Measurements from ENCODE around the gene ZNF335. TPM values are rescaled to one million over a fixed set of nuclear protein-coding genes. Genes with fewer than 3 reads are reported as not detected.

ZNF335 gene
- total and polyA plus RNA-seq, 2 of the 13 experiments (the other 11 are each of a cell fraction or from before 2014, with no cell fraction given) = 9.7 to 13.7 TPM

GRCh38 chr20:45934586-45935415 lies 37.2 kb downstream of the ZNF335 start, which contains the start of gene PCIF1 (continued):
- TF ChIP-seq ZNF407 (CRISPR knock-in tag; IDR thresholded peaks at IDR 0.05; ENCODE audit: not compliant biosample characterization) (peak; percentile 80), JDP2 (CRISPR knock-in tag; IDR thresholded peaks at IDR 0.05; ENCODE audit: borderline replicate concordance) (no peak), ZNF430 (CRISPR knock-in tag; IDR thresholded peaks at IDR 0.05) (peak; percentile 98), ZNF770 (CRISPR knock-in tag; IDR thresholded peaks at IDR 0.05) (no peak; the same call in none of the 2 replicates), BRCA1 (CRISPR knock-in tag; IDR thresholded peaks at IDR 0.05) (no peak; the same call in 1 of the 2 replicates), ZNF414 (CRISPR knock-in tag; IDR thresholded peaks at IDR 0.05) (no peak), ZNF740 (CRISPR knock-in tag; IDR thresholded peaks at IDR 0.05) (peak; percentile 57; the same call in 1 of the 2 replicates), NR2F2 (IDR thresholded peaks at IDR 0.05; ENCODE audit: borderline replicate concordance, low read depth) (peak; percentile 63; the same call in 1 of the 2 replicates)
- TF ChIP-seq, protein P1, sequence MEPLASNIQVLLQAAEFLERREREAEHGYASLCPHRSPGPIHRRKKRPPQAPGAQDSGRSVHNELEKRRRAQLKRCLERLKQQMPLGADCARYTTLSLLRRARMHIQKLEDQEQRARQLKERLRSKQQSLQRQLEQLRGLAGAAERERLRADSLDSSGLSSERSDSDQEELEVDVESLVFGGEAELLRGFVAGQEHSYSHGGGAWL (CRISPR knock-in tag; IDR thresholded peaks at IDR 0.05) = peak; percentile 94
- TF ChIP-seq, protein P2, sequence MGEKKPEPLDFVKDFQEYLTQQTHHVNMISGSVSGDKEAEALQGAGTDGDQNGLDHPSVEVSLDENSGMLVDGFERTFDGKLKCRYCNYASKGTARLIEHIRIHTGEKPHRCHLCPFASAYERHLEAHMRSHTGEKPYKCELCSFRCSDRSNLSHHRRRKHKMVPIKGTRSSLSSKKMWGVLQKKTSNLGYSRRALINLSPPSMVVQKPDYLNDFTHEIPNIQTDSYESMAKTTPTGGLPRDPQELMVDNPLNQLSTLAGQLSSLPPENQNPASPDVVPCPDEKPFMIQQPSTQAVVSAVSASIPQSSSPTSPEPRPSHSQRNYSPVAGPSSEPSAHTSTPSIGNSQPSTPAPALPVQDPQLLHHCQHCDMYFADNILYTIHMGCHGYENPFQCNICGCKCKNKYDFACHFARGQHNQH (CRISPR knock-in tag; IDR thresholded peaks at IDR 0.05) = peak; percentile 81

Data from HepG2 (cell line).